HG03457 (cell line): ENCODE measurements around the gene CPNE5.

Experiments
- ATAC-seq: cut with Tn5 transposase; IDR thresholded peaks from one replicate; pipeline ENCODE4 v1.9.1; 2021; ENCODE audit warnings: moderate number of reproducible peaks; ENCODE audit not compliant: unreplicated experiment

The CPNE5 gene

GRCh38 chr6:36769183-36769675 lies 70.0 kb downstream of the CPNE5 start:
- no peak for ATAC-seq

DNA sequence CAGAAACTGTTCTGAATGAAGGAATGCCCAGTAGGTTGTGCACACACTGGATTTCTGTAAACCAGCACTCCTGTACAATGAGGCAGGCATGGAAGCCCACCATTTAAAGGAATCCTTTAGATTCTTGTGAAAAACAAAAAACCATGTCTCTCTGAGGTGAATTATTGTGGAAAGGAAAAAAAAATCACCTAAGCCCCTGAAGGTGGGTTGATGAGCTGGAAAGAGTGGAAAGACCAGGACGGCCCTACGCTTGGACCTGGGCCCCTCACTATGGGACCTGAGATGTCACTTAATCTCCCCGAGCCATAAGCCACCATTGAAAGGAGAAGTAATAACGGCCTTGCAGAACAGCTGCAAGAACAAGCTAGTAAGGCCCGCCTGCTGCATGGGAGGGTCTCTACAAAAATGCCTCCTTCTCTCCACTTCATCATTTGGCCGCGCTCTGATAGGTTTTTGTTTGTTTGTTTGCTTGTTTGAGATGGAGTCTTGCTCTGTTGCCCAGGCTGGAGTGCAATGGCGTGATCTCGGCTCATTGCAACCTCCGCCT lies 72.8 kb downstream of the CPNE5 start:
- no peak for ATAC-seq

- ATAC-seq: no peak
These were observed 73.4 kb downstream of the CPNE5 start for GRCh38 chr6:36765594-36766398.

DNA sequence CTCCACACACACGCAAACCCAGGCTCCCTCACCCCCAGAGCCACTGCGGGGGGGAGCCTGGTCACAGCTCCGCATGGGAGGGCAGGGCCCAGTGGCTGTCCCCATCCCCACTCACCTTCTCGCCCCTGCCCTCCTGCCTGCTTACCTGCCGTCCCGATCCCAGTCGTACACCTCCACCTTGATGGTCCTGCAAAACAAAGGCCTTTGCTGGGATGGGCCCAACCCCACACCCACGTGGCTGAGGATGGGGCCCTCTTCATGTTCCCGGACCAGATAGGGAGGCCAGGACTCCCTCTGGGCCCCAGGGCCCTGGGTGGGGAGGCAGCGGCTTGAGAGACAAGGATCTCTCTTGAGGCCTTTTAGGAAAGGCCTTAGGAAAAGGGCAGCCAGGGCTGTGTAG lies 74.1 kb downstream of the CPNE5 start:
- ATAC-seq: no peak

DNA sequence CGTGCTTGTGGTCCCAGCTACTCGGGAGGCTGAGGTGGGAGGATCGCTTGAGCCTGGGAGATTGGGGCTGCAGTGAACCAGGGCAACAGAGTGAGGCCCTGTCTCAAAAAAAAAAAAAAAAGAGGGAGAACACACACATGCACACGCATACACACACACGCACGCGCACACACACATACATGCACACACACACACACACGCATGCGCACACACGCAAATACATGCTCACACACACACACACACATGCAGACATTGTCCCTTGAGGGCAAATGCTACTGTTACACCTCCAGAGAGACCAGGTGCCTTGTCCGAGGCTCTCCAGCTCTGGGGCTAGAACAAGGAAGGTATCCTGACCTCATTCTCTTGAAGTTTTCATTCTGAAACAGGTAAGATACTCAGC lies 77.1 kb downstream of the CPNE5 start:
- no peak for ATAC-seq

DNA sequence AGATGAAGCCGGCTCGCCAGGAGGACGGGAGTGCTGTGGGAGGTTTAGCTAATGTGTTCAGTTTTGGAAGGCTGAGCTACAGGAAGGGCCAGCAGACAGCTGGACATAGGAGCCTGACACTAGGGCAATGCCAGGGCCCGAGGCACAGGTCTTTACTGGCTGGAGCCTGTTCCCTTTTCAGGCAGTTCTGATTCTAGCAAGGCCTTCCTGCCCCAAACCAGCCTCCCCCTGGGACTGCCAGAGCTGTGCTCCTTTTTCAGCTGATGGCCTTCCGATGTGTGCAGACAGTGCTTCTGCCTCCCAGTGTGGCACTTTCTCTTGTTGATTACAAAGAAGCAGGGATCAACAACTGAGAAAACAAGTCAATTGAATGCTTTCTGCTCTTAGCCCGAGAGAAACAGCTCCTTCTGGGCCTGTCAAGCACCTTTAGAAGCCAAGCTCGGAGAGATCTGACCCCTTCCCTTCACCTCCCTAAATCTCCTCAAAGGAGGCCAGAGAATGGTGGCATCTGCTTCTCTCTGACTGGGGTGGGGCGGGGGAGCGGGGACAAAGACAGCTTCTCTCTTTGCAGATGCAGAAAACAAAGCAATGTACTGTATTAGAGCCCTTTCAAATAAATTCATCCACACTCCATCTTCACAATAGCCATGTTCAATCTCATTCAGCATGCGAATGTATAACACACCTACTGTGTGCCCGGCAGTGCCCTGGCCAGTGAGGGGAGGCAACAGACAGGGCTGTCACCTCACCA lies 78.4 kb downstream of the CPNE5 start:
- no peak for ATAC-seq

DNA sequence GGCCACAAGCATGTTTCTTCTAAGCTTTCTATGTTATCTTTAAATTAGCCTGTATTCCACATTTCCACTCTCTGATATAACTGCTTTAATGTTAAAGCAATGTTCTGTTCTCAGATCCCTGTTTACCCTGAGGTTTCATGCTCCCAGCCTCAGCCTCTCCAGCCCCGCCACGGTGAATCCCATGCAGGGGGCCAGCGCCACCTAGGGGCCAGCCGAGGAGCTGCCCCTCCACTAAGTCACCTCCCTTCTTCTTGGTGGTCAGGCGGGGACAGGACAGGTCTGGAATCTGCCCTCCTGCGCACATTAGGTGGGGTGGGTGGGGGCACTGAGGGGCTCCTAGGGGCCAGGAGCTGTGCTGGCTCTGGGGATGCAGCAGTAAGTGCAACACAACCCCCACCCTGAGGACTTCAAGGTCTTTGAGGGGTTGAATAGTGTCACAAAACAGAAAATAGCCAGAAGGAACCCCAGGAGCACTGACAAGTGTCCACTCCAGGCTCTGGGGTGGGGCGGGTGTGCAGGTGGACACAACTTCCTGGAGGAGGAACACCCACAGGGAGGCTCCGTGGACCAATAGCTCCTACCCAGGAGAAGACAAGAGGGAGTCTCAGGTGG lies 80.0 kb downstream of the CPNE5 start:
- no peak for ATAC-seq

DNA sequence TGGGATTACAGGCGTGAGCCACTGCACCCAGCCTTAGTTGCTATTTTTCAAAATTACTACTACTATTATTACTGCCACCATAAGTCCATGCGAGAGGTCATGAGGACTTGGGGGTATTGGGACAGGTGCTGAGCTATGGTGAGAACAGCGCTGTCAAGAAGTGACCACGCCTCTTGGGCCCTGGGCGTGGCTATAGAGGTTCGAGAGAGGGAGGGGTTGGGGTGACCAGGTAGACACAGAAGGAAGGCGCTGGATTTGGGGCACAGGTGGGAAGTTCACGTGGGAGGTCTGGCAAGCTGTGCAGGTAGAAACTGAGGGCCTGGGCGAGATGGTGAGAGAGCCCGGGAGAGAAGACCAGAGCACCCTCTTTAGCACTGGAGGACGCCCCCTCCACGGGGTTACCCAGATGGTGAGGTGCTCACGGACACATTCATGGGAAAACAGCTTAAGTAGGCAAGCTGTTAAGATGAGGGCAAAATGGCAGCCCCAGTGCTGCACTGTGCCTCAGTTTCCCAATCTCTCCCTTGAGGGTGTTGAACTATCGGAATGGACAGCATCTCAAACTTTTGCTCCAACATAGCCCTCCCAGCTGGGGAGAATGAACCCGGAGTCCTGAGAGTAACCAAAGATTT lies 80.6 kb downstream of the CPNE5 start:
- no peak for ATAC-seq

DNA sequence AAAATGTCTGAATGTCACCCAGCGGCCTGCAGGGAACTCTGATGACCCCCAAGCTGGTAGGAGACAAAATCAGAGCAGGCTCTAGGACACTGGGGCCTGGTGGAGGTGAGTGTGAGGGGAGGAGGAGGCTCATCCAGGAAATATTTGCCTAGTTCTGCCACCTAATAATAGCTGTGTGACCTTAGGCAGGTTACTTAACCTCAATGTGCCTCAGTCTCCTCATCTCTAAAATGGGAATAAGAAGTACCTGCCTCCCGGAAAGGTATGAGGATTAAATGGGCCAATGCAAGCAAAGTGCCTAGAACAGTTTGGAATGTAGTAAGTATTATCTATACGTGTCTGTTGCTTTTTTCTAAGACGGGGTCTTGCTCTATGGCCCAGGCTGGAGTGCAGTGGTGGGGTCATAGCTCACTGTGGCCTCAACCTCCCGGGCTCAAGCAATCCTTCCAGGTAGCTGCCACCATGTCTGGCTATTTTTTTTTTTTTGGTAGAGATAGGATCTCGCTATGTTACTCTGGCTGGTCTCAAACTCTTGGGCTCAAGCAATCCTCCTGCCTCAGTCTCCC lies 81.2 kb downstream of the CPNE5 start:
- no peak for ATAC-seq

- no peak for ATAC-seq
These were observed 82.0 kb downstream of the CPNE5 start for GRCh38 chr6:36757206-36757605.

DNA sequence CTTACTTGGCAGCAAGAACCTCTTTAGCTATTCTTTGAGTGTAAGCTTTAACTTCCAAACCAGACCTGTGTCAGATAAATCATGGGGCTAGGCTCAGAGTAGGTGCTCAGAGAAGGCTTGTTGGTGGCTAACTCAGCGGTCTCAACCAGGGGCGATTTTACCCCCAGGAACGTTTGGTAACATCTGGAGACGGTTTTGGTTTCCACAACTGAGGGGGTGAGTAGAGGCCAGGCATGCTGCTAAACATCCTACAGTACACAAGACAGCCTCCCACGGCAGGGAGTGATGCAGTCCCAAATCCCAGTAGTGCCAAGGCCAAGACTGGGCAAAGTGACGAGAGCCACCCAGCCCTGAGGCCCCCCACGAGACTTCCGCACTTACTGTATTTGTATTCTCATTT lies 82.5 kb downstream of the CPNE5 start:
- no peak for ATAC-seq

DNA sequence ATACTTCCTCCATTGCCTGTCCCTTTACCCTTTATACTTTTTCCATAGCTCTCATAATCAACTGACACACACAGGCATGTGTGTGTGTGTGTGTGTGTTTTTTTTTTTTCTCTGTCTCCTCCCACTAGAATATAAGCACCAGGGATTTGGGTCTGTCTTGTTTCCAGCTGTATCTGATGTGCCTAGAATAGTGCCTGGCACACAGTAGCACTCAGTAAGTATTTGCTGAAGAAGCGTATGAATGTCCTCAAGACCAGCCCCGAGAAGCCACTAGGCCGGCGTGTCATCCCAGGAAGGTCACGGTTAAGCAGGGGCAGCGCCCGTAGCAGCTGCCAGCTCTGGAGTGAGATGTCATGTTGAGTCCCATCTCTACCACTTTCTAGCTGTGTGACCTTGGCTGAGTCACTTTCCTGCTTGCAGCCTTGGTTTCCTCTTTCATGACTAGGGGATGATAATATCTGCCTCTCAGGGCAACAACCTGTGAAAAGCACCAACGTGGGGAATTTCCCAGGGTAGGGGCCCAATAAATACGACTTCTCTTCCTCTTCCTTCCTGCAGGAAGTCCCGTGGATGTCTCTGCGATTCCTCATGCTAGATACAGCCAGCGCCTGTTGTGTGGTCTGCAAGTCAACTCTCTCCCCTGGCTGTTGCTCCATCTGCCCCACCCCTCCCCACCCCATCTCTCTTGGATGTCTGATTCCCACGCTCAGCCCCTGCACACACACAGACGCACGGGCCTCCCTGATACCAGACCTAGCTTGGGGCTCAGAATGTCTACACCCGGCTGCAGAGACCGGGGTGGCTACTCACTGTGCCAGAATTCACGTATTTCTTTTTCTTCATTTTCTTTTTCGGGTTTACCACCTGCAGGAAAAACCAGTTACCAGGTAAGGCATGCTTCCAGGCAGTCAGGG lies 83.6 kb downstream of the CPNE5 start:
- peak; percentile 32 for ATAC-seq

- no peak for ATAC-seq
These were observed 84.4 kb downstream of the CPNE5 start for GRCh38 chr6:36754582-36755434.

DNA sequence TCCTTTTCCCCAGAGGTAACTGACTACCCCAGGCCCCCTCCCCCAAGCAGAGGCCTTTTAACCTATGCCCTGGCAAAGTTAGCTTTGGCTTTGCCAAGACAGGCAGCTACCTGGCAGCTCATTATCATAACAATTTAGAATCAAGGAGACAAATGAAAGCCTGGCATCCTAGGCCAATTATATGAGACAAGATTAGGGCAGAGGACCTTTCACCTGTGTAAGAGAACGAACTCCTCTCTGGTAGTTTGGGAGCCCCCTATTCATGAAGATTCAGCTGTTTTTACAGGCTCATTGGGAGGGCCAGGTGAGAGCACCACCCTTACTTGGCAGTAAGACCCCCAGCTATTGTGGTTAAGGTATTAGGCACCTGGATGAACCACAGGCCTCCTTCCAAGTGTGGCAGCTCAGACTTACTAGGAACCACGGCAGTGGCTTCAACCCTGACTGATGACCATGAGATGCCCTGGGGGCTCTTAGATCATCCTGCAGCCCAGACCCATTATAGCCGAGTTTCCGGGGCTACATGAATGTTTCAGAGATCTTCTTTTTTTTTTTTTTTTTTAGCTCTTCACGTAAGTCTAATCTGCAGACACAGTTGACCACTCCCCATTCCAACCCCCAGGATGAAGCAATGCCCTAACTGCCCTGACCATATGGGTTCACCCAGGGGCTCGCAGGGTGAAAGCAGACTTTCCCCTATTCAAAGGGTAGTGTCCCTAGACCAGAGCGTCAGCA lies 85.4 kb downstream of the CPNE5 start:
- ATAC-seq: no peak

DNA sequence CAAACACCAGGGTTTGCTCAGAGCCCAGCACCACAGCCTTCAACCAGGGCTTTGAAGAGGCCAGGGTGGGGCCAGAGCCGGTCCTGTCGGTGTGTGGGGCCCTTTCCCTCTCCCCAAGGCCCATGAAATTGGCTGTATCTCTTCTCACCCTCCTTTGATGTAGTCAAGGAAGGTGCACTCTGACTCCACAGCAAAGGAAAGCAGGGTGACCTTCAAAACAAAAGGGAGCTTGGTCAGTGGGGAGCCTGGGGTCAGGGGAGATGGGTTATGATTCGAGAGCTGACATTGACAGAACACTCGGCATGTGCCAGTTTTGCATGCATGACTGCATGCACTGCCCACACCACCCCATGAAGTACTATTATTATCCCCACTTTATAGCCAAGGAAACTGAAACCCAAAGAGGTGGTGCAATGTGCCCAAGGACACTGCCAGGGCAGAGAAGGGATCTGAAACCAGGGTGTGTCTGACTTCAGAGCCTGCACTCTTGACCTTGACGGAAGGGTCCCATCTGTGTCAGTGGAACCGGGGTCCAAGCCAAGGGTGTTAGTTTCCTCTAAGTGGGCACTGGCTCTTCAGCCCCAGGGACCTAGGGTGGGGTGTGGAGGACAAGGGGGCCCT lies 86.2 kb downstream of the CPNE5 start:
- ATAC-seq: no peak

DNA sequence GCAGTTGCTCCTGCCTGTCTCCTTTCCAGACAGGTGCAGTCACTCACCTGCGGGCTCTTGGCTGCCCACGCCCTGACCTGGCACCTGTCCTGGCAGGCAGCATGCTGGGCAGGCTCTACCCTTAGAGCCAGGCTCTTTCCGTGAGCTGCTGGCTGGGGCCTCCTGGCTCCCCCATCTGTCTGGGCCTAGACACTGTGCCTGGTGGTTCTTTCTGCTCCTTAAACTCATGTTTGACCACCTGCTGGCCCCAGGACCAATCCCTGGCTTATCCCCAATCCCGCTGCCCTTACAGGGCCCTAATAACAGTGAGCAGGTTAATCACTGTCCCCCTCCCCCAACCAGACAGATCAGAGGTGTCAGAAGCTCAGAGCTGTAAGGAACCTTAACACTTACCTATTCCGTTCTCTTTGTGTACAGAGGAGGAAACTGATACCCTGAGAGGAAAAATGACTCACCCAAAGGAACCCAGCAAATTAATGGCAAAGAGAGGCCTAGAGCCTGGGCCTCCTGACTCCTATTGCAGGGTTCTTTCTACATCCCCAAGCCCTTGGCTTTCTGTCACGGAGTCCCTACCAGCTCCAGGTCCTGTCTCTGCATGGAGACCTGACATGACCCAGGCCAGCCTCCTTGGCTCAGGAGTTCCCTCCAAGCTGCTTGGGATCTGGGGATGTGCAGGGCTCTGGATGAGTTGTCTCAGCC lies 86.9 kb downstream of the CPNE5 start:
- no peak for ATAC-seq

GRCh38 chr6:36751833-36752186 lies 87.4 kb downstream of the CPNE5 start:
- ATAC-seq: no peak
